ENCODE data around the gene STARD3NL. TPM values are rescaled to one million over a fixed set of nuclear protein-coding genes. Genes with fewer than 3 reads are reported as not detected.

The STARD3NL gene
- total RNA-seq, 4 donors from 2014 or later: 41.2 to 47.9 (median 43.6) TPM

GRCh38 chr7:38181111-38181510 is 3.1 kb downstream of the STARD3NL start:
- TF ChIP-seq CTCF (IDR thresholded peaks at IDR 0.05): no peak
- DNase-seq (ENCODE audit: low spot score) (no peak), ATAC-seq (ENCODE audit: low FRiP score) (no peak)

- no peak for TF ChIP-seq CTCF (IDR thresholded peaks at IDR 0.05)
- no peak for ATAC-seq (ENCODE audit: low FRiP score)
Observed at GRCh38 chr7:38182450-38182849, 4.4 kb downstream of the STARD3NL start.

GRCh38 chr7:38185395-38186307 is 7.6 kb downstream of the STARD3NL start:
- ATAC-seq (ENCODE audit: low FRiP score): no peak
- no peak for DNase-seq (ENCODE audit: low spot score)
- TF ChIP-seq CTCF (IDR thresholded peaks at IDR 0.05): no peak

More at GRCh38 chr7:38182450-38182849, 4.4 kb downstream of the STARD3NL start:
- no peak for DNase-seq (ENCODE audit: low spot score)

GRCh38 chr7:38186593-38187314 is 8.7 kb downstream of the STARD3NL start:
- ATAC-seq (ENCODE audit: low FRiP score) (peak; percentile 82), DNase-seq (ENCODE audit: low spot score) (no peak)
- TF ChIP-seq CTCF (IDR thresholded peaks at IDR 0.05): no peak

GRCh38 chr7:38187794-38188440 is 9.9 kb downstream of the STARD3NL start:
- ATAC-seq (ENCODE audit: low FRiP score) (no peak), DNase-seq (ENCODE audit: low spot score) (no peak)
- no peak for TF ChIP-seq CTCF (IDR thresholded peaks at IDR 0.05)

GRCh38 chr7:38189231-38189938 is 11.3 kb downstream of the STARD3NL start:
- no peak for TF ChIP-seq CTCF (IDR thresholded peaks at IDR 0.05)
- DNase-seq (ENCODE audit: low spot score): no peak
- no peak for ATAC-seq (ENCODE audit: low FRiP score)
